Suprapubic skin (tissue), 4 donors: ENCODE measurements around the gene GOSR2.

ENCODE experiments used
- EP300 ChIP-seq: sonication (generic); formaldehyde crosslinking; IDR thresholded peaks from one replicate; pipeline ENCODE4 v1.6.1; 2017; ENCODE audit warnings: antibody characterized with exemption
- POLR2A ChIP-seq, 2 donors: fragments of 450-650 bp; IDR thresholded peaks; one replicate each; pipeline ENCODE4 v1.6.1; 2017; ENCODE audit warnings: antibody characterized with exemption in 2 of 2, mild to moderate bottlenecking in 2 of 2, moderate library complexity in 2 of 2
- POLR2AphosphoS5 ChIP-seq, 3 donors: sonication (generic); formaldehyde crosslinking; IDR thresholded peaks; one replicate each; pipeline ENCODE4 v1.6.1; 2017; ENCODE audit warnings: antibody characterized with exemption in 3 of 3
- TF ChIP-seq, protein P1 (sequence below), 2 donors: fragments of 200-600 bp in 1 of 2; fragments of 450-650 bp in 1 of 2; sonication (generic) in 1 of 2; IDR thresholded peaks; one replicate each; pipeline ENCODE4 v1.5.1; 2016 to 2019; ENCODE audit warnings: antibody characterized with exemption in 2 of 2, mild to moderate bottlenecking in 1 of 2, moderate library complexity in 1 of 2

DNA sequence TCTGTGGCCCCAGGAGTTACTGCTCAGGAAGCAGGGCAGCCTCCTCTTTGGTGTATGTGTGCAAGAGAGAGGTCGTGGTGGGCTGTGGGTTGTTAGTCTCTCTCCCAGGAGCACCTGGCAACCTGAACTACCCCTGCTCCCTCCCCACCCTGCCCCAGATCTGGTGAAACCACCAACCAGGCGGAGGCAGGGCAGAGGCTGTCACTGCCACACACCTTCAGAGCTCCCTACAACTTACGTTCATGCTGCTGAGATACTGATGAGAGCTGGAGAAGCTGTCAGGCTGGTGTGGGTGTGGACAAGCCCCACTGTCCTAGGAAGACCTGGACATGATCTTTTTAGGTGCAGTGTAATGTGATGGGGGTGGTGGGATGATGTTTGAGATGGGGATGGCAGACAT is 24.3 kb downstream of the GOSR2 start:
- TF ChIP-seq POLR2A (IDR thresholded peaks at IDR 0.05) (no peak), POLR2AphosphoS5 (IDR thresholded peaks at IDR 0.05) (no peak), EP300 (no peak)
- TF ChIP-seq, protein P1, sequence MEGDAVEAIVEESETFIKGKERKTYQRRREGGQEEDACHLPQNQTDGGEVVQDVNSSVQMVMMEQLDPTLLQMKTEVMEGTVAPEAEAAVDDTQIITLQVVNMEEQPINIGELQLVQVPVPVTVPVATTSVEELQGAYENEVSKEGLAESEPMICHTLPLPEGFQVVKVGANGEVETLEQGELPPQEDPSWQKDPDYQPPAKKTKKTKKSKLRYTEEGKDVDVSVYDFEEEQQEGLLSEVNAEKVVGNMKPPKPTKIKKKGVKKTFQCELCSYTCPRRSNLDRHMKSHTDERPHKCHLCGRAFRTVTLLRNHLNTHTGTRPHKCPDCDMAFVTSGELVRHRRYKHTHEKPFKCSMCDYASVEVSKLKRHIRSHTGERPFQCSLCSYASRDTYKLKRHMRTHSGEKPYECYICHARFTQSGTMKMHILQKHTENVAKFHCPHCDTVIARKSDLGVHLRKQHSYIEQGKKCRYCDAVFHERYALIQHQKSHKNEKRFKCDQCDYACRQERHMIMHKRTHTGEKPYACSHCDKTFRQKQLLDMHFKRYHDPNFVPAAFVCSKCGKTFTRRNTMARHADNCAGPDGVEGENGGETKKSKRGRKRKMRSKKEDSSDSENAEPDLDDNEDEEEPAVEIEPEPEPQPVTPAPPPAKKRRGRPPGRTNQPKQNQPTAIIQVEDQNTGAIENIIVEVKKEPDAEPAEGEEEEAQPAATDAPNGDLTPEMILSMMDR (IDR thresholded peaks at IDR 0.05): no peak
